Raji (cell line): ENCODE data around the gene DNAJC8.

ENCODE experiments used
- POLR2A ChIP-seq: IDR thresholded peaks from 2 replicates; pipeline ENCODE4 v1.6.1; 2011; ENCODE audit warnings: low read depth, low read length, control low read depth; ENCODE audit not compliant: insufficient read depth

Gene DNAJC8

DNA sequence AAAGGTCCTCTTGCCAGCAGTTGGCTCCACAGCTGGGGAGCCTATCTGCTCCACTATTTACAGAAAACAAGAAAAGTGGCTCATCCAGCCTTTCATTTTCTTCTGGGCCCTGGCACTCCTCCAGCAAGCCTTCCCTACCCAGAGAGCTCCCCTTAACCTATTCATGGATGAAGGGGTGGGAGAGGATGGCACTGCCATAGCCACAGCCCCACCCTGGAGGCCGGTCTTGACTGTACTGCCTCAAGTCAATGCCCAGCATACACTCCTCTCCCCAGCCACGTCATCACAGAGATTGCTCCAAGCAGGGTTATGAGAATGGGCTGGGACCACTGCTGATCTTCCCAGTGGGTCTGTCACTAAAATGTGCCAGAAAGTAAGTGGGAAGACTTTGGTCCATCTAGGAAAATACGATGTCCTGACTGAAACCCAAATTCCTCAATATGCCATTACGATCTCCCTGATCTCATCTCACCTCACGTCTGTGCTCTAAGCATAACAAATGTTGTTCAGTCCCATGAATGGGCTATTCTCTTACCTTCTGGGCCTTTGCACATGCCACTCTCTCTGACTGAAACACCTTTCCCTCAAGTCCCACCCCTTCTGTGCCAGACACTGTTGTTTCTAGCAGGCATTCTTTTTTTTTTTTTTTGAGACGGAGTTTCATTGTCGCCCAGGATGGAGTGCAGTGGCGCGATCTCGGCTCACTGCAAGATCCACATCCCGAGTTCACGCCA lies 35.0 kb downstream of the DNAJC8 start:
- TF ChIP-seq POLR2A: no peak

DNA sequence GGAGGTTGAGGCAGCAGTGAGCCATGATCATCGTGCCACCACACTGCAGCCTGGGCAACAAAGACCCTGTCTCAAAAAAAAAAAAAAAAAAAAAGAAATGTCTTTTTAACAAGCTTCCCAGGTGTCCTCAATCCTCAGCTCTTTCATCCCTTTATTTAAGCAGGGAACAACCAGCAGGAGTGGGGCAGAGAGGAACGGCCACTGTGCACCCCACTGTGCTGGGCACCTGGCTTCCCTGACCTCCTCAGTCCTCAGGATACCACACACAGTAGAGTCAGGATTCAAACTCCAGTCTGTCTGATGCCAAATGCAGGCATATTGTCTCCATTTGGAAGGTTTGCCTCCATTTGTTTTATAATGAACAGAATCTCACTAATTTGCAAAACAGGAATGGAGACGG lies 36.5 kb downstream of the DNAJC8 start:
- TF ChIP-seq POLR2A: no peak

DNA sequence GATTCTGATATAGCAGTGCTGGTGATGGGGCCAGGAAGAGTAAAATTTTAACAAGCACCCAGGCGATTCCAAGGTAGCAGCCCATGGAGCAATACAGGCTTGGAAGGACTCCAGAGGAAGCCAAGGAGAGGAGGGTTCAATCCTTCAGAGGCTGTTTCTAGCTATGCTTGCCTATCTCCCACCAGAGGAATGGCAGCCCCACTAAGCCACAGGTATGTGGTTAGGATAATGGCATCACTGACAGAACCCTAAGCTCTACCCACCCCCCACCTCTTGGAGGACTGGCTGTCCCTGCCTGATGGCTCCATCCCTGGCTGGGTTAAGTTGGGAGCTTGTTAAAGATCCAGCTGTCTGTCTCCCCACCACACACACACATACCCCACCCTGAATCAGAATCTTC lies 37.0 kb downstream of the DNAJC8 start:
- no peak for TF ChIP-seq POLR2A

DNA sequence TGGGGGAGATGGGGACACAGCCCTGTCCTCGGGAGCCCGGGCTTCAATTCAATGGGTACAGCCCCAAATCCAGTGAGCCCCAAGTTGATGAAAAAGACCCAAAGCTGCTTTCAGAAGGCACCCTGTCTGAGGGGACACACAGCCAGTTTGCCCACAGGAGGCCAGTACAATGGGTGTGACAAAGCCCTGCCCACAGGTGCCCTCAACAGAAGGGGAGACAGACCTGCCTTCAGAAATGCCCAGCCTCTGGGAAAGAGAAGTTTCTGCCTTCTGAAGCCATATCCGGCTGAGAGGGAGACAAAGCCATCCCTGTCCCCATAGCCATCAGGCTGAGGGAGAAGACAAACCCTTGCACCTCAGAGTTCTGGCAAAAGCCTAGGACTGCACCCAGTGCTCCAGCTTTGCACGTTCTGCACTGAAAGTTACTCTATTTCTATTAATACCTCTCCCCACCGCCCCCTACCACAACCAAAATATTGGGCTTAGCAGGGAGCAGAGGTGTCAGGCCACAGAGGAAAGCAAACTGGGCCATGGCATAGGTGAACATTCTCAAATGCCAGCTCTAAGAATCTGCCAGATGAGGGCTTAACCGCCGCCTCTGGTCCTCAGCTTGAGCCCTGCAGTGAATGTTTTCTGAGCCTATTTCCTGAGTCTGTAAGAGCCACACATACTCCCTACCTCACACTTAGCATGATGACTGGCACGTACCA lies 38.3 kb downstream of the DNAJC8 start:
- no peak for TF ChIP-seq POLR2A

GRCh38 chr1:28193701-28194161 lies 39.1 kb downstream of the DNAJC8 start:
- no peak for TF ChIP-seq POLR2A

GRCh38 chr1:28190996-28191645 lies 41.7 kb downstream of the DNAJC8 start:
- no peak for TF ChIP-seq POLR2A

DNA sequence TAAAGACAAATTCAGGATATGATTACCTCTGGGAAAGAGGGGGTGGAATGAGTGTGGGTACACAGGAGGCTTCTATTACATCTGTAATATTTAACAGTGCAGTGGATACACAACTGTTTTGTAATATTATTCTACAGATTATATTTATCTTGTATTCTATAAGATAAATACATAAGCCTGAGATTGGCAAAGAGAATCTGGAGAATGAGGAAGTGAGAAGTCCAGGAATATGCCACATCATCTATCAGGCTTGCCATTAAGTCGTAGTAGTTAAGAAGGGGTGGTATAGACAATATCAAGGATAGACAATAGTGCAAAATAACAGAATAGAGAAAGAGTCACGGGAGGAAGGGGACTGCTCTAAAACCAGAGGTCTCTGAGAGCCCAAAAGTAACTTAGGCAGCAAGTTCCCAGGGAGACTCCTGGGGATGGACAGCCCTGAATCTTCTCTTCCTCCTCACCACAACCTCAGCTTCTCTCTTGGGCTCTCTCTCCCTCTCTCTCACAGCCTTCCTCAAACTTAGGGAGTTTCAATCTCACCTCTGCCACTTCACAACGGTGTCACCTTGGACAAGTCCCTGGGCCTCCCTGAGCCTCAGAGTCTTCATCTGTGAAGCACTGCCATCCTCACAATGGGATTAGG lies 42.4 kb downstream of the DNAJC8 start:
- TF ChIP-seq POLR2A: no peak

DNA sequence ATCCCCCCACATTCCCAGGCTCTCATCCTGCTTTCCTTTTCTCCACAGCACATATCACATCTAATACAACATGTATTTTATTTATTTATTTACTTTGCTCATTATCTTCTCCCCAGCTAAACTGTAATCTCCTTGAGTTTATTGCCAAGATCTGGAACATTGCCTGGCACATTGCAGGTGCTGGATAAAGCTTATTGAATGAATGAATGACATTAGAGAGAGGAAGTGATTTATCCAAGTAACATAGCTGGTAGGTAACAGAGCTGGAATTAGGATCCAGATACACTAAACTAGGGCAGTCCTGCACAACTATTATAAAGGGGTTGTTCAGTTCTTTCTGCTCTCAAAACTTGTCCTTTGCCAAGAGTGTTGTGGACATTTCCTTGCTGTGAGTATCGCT lies 47.8 kb downstream of the DNAJC8 start:
- TF ChIP-seq POLR2A: no peak

- no peak for TF ChIP-seq POLR2A
Measured at GRCh38 chr1:28180306-28181305, 52.2 kb downstream of the DNAJC8 start.

DNA sequence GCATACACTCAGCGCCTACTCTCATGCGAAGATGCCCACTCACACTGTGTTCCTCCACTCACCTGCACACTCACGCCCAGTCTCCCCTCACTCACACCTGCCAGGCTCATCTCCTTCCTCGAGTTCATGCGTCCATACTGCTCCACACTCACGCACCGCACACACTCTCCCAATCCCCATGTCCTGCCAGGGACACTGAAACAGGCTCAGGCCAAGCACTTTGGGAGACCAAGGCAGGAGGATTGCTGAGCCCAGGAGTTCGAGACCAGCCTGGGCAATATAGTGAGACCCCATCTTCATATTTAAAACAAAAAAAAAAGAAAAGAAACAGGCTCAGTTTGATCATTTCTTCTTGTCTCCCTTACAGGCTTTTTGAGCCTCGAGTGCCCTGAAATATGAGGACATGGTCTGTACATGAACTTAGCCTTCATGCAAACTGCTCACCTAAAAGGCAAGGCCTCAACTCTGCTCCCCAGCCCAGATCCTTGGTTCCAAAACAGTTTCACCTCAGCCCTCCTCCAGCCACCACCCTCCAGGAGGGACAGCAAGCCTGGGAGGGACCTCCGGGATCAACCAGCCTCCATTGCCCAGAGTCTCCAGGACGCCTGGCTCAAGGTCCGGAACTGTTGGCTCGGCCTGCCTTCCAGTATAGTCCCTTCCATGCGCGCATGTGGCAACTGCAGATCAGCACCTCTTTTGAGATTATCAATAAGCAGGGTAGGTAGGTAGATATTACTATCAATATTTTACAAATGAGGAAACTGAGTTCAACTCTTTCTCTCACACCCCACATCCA lies 53.9 kb downstream of the DNAJC8 start:
- no peak for TF ChIP-seq POLR2A

GRCh38 chr1:28176492-28177470 lies 56.0 kb downstream of the DNAJC8 start, which contains the start of gene PTAFR:
Gene PTAFR, minus strand, starts transcription at chr1:28176690. Its CDS starts 25,669 bp downstream, at chr1:28151021.
- peak; percentile 75 for TF ChIP-seq POLR2A

- no peak for TF ChIP-seq POLR2A
Measured at GRCh38 chr1:28175955-28176485, 56.8 kb downstream of the DNAJC8 start.
